NCI-H2081 (cell line): ENCODE data around the gene WDR83.

Experiments used
- DNase-seq, 2 experiments: peaks; one replicate each; lab custom pipeline; 2025; lab: John Stamatoyannopoulos, UW

WDR83 gene

DNA sequence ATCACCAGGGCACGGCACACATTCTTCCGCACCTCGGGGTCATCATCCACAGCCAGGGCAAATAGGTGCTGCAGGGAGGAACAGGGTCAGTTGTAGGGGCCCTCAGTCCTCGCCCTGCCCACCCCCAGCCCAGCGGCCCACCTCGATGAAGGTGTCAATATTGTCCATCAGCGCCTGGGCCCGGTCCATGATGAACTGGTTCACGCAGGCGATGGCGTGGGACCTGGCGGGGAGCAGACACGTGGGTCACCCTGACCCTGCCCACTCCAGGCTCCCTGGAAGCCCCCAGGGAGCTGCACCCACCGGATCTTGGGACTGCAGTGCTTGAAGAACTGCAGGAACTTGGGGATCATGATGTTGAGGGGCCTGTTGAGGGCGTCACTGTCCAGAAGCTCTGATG, 48.5 kb downstream of the WDR83 start:
- DNase-seq, result no peak

DNA sequence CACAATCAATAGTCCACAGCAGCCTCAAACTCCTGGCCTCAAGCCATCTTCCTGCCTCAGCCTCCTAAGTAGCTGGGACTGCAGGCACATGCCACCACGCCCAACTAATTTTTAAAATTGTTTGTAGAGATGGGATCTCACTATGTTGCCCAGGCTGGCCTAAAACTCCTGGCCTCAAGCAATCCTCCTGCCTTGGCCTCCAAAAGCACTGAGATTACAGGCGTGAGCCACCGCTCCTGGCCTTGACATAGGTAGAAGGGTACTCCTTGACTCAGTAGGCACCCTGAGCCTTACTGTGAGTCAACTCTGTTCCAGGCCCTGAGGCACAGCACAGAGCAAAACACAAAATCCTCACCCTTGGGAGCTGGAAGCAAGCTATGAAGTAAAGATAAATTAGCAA, 49.3 kb downstream of the WDR83 start:
- no peak for DNase-seq

DNA sequence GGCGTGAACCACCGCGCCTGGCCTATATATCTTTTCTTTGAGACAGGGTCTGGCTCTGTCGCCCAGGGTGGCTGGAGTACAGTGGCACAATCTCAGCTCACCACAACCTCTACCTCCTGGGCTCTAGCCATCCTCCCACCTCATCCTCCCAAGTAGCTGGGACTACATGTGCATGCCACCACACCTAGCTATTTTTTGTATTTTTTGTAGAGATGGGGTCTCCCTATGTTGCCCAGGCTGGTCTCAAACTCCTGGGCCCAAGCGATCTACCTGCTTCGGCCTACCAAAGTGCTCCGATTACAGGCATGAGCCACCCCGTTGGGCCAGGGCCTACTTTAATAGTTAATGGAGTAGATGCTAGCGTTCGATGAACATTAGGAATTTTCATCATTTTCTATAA, 53.7 kb downstream of the WDR83 start:
- no peak for DNase-seq

DNA sequence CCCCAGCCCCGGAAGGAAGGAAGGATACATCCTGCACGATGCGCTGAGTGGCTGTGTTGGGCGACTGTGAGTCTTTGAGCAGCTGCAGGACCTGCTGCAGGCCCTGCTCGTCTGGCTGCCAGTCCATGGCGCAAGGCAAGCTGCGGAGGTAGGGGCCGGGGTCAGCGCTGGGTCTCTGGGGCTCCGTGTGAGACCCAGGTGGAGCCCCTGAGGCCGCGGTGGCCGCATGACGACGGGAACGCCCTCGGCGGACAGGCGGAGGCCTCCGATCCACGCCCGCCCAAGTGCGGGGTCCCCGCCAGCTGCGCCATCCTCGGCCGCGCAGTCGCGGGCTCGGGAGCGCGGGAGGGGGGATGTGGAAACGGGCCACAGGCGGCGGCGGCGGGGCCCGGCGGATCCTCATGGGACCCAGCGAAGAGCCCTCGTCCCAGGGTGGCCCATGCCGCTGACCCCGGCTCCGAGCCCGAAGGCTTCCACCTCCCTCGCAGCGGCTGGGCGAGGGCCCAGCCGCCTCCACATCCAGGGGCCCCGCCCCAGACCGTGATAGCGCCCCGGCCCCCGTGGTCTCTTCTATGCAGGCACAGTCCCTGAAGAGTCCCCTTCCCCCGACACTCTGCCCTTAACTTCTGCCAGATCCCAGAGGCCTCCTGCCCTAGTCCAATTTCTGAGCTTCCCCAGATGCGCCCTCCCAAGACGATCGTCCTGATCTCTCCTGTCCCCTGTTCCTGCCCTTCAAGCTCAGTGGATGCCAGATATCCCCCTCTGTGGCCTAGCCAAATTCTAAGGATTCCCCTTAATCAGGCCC, 54.4 kb downstream of the WDR83 start:
- no peak for DNase-seq

DNA sequence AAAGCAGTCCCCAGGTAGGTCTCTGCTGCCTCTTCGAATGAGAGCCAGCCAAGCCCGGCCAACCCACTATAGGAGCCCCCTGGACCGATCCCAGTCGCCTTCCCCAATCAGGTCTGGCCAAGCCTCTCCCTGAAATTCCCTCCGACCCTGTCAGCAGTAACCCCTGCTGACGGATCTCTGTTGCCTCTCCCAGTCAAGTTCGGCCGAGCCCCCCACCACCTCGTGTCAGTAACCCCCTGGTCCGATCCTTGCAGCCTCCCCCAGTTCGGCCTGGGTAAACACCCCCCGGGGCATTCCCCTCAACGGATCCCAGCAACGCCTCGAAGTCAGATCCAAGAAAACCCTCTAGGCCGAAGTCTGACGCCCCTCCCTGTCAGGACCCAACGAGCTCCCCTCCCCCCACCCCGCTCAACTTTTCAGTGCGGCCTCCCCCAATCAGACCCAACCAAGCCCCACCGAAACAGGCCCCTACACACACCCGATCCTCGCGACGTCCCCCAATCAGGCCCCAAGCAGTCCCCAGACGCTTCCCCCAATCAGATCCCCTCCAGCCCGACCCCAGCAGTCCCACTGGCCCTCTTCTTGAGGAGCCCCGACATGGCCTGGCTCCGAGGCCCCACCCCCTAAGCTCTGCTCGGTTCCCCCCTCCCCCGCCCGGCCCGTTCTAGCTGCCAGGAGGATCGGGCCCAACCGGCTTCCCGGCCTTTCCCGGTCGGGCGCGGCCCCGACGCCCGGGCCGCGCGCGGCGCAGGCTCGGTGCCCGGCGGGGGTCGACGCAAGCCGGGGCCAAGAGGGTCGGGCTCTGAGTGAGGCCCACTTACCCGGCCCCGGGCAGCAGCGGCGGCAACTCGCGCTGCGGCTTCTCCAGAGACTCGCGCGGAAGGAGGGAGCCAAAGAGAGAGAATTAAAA, 55.3 kb downstream of the WDR83 start:
- DNase-seq, result peak; percentile 33 to 58

DNA sequence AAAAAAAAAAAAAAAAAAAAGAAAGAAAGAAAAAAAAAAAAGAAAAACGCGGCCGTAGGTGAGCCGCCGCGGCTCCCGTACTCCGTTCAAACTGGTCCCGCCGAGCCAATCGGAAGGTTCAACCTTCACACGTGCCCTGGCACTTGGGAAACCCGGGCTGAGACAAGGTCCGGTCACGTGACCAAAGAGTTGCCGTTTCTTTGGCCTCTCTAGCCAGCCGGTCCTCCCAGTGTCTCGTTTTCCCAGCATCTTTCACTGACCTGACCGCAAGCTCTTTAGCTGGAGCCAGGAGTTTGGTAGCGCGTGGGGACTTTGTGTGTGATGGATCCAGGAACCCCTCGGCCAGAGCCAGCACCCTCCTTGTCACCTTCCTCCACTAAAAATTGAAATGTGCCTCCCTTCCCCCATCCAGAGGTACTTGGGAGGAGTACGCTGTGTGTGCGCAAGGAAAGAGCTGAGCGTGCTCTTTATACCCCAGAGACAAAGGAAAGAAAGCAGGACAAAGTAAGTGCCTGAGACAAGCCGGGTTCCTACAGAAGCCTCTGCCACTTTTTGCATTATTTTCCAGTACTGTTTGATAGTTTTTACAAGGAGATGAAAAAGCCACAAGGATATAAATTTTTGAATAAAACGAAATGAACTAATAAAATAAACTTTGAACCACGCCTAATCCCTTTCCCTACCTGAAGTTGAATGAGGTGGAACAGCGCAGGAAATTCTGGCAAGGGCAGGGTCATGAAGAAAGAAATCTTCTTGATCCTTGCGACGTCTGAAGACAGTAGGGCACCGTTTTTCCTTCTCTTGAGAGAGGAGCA, 56.2 kb downstream of the WDR83 start:
- peak; percentile 97 to 100 for DNase-seq

DNA sequence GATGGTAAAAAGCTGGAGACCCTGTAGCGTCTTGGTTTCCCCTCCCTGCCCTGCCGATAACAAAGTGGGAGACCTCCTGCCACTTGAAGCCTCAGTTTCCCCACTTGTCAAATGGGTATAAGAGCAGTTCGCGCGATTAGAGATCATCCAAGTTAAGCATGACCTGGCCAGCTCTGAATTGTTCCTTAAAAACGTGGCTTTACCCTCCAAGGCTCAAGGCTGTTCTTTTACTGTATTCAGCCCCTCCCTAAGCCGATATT, 56.7 kb downstream of the WDR83 start:
- DNase-seq, result no peak

DNA sequence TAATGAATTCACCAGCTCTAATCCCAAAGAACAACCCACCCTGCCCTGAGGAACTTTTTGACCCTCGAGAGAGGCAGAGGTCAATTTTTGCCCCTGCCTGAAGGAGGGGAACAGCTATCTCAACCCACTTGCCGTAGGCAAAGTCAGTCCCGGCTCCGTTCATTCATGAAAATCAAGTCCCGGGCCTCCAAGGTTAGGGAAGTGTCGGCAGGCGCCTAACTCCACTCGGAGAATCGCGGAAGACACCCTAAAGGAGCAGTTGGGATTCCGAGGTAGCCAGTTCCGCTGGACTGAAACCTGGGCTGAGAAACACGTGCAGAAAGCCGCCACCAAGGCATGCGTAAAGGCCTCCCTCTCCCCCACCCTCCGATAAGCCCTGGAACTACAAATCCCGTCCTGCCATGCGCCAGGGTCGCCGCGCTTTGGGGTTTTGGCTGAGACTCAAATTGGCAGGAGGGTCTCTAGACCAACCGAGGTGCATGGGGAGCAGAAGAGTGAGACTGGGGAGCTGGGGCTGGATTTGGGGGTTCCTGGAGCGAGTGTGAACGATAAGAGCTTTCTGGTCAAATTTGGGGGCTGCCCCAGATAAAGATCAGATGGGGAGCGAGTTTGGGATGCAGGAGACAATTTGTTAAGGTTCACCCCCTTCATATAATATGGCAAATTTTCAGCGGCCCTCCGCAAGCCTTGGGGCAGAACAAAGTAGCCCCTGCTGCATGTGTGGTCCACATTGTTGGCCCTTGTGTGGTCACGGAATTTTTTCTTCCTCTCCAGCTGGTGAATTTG, 57.2 kb downstream of the WDR83 start, which contains the start of gene TNPO2:
Gene TNPO2, minus strand, starts transcription at position 292 of the 786 bp plus-strand sequence. CDS start 2,955 bp downstream, outside the sequence.
- DNase-seq, result peak; percentile 60 to 82
